Brain microvascular endothelial cell (primary cell): ENCODE data around the gene DCUN1D2.

Source experiments
- DNase-seq: peaks from one replicate; pipeline ENCODE4 v3.0.0-alpha.2; 2020
- H3K27ac ChIP-seq: fragments of 250-450 bp; sonication (Bioruptor Pico); 2 replicates; pipeline ENCODE4 v1.5.1; 2020; ENCODE audit warnings: mild to moderate bottlenecking, moderate library complexity
- H3K27me3 ChIP-seq: fragments of 250-450 bp; sonication (Bioruptor Pico); replicated peaks from 2 replicates; pipeline ENCODE4 v1.5.1; 2020; ENCODE audit warnings: mild to moderate bottlenecking
- H3K36me3 ChIP-seq: fragments of 250-450 bp; sonication (Bioruptor Pico); replicated peaks from 2 replicates; pipeline ENCODE4 v1.5.1; 2020; ENCODE audit warnings: mild to moderate bottlenecking
- H3K4me3 ChIP-seq: 2 replicates; pipeline ENCODE4 v1.5.1; 2011; ENCODE audit warnings: low read depth, mild to moderate bottlenecking, control low read depth, low read length, moderate library complexity
- in situ Hi-C: cut with HindIII; loops from 2 replicates; pipeline ENCODE4 v1.10.0; 2017; ENCODE audit warnings: low sequenced_read_pairs, low pct_ligation_motif_present
- TF ChIP-seq, protein P1 (sequence below): IDR thresholded peaks from 2 replicates; pipeline ENCODE4 v1.5.1; 2011; ENCODE audit warnings: low read depth, mild to moderate bottlenecking, moderate library complexity, low read length, control low read depth, inconsistent platforms; ENCODE audit errors: missing control alignments

Gene DCUN1D2

DNA sequence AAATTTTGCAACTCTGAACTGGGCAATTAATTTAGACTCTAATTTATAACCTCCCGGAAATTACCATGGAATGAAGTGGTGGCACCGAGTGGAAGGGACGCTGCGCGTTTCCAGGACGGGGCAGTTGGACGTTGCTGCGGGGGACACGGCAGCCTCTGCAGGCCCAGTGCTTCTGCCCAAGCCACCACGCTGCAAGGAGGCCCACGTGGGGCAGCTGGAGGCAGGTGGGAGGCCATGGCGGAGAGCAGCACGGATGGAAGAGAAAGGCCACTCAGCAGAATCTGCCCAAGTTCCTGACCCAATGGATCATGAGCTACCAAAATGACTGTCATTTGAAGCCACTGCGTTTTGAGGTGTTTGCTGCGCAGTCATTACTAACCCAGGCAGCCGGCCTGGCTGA, 26.0 kb downstream of the DCUN1D2 start:
- Histone ChIP-seq H3K4me3 (no peak overlapping the region), H3K27ac (no peak overlapping the region), H3K27me3 (no peaks in the 10 kb centered on the region), H3K36me3 (peaks cover 17% of the 10 kb centered on the region)
- in situ Hi-C loops: no loop called here
- DNase-seq: no peak
- TF ChIP-seq, protein P1, sequence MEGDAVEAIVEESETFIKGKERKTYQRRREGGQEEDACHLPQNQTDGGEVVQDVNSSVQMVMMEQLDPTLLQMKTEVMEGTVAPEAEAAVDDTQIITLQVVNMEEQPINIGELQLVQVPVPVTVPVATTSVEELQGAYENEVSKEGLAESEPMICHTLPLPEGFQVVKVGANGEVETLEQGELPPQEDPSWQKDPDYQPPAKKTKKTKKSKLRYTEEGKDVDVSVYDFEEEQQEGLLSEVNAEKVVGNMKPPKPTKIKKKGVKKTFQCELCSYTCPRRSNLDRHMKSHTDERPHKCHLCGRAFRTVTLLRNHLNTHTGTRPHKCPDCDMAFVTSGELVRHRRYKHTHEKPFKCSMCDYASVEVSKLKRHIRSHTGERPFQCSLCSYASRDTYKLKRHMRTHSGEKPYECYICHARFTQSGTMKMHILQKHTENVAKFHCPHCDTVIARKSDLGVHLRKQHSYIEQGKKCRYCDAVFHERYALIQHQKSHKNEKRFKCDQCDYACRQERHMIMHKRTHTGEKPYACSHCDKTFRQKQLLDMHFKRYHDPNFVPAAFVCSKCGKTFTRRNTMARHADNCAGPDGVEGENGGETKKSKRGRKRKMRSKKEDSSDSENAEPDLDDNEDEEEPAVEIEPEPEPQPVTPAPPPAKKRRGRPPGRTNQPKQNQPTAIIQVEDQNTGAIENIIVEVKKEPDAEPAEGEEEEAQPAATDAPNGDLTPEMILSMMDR: no peak

GRCh38 chr13:113461022-113461751, 29.3 kb downstream of the DCUN1D2 start:
- Histone ChIP-seq H3K27ac (no peak overlapping the region), H3K4me3 (no peak overlapping the region), H3K36me3 (peaks cover 16% of the 10 kb centered on the region), H3K27me3 (no peaks in the 10 kb centered on the region)
- in situ Hi-C loops: no loop called here
- TF ChIP-seq, protein P1: no peak
- DNase-seq: no peak

GRCh38 chr13:113460599-113460998, 29.9 kb downstream of the DCUN1D2 start:
- no peak overlapping the region for H3K4me3 ChIP-seq

GRCh38 chr13:113460064-113460555, 30.4 kb downstream of the DCUN1D2 start:
- Histone ChIP-seq H3K36me3 (peaks cover 16% of the 10 kb centered on the region), H3K27me3 (no peaks in the 10 kb centered on the region), H3K27ac (no peak overlapping the region), H3K4me3 (no peak overlapping the region)
- no peak for DNase-seq
- in situ Hi-C loops: no loop called here
- TF ChIP-seq, protein P1: no peak

More at GRCh38 chr13:113460599-113460998, 29.9 kb downstream of the DCUN1D2 start:
- DNase-seq: no peak
- in situ Hi-C loops: no loop called here
- Histone ChIP-seq H3K36me3 (peaks cover 16% of the 10 kb centered on the region), H3K27ac (no peak overlapping the region), H3K27me3 (no peaks in the 10 kb centered on the region)
- TF ChIP-seq, protein P1: no peak

DNA sequence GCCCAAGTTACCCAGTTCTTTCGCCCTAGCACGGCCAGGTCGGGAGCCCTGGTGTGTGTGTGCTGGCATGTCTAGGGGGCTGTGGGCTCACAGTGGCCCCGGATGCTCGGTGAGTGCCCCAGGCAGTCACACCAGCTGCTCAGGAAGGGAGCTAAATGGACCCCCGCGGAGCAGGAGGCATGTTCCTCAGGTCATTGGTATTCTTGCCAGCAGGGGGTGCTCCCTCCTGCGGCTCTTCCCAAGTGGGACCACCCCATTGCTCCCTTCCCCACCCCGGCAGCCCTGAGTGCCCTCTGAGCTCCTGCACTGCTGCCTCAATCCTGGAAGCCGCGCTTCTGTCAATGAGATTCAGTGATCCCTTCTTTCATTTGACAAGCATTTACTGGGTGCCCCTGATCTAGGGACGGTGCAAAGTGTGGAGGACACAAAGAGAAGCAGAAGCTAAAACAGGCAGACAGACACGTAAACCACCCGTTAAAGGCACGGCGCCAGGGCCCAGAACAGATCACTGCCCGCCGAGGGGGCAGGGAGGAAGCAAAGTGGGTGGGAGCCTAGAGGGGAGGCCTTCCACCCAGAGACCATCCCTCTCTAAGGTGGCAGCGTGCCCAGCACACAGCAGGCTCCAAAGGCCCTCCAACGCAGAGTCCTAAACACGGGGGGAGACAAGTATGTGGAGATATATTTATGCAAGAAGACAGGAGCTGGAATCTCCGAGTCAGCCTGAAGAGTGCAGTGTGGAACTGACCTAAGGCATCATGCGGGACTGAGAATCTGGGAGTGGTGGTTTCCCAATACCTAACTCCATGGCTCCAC, 32.1 kb downstream of the DCUN1D2 start:
- in situ Hi-C loops: no loop called here
- TF ChIP-seq, protein P1: peak; percentile 77
- DNase-seq: peak; percentile 39
- Histone ChIP-seq H3K36me3 (peaks cover 16% of the 10 kb centered on the region), H3K4me3 (no peak overlapping the region), H3K27ac (no peak overlapping the region), H3K27me3 (no peaks in the 10 kb centered on the region)
